HG02642 (cell line): Measurements from ENCODE around the gene SOX1.

Experiments
- ATAC-seq: cut with Tn5 transposase; IDR thresholded peaks from one replicate; pipeline ENCODE4 v1.9.1; 2021; ENCODE audit warnings: mild to moderate bottlenecking; ENCODE audit not compliant: unreplicated experiment, poor library complexity

Gene SOX1

DNA sequence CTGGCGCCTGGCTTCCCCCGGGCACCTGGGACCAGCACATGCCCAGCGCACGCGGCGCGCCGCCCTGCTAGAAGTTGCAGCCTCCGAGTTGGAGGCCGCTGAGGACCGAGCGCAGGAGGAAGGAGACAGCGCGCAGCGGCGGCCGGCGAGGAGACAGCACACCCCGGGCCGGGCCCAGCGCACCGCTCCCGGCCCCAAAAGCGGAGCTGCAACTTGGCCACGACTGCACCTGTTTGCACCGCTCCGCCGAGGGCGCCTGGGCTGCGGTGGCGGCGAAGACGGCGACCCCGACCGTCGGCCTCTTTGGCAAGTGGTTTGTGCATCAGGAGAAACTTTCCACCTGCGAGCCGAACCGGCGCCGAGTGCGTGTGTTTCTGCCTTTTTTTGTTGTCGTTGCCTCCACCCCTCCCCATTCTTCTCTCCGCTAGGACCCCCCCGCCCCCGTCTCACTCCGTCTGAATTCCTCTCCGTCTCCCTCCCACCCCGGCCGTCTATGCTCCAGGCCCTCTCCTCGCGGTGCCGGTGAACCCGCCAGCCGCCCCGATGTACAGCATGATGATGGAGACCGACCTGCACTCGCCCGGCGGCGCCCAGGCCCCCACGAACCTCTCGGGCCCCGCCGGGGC lies at the start of gene SOX1:
Gene SOX1 (plus strand): TSS at position 34 of the 626 bp plus-strand sequence. CDS start 510 bp downstream, at position 544.
- ATAC-seq = no peak

- ATAC-seq = no peak
These were observed 42.4 kb upstream of the SOX1 start for GRCh38 chr13:112024577-112024976.

DNA sequence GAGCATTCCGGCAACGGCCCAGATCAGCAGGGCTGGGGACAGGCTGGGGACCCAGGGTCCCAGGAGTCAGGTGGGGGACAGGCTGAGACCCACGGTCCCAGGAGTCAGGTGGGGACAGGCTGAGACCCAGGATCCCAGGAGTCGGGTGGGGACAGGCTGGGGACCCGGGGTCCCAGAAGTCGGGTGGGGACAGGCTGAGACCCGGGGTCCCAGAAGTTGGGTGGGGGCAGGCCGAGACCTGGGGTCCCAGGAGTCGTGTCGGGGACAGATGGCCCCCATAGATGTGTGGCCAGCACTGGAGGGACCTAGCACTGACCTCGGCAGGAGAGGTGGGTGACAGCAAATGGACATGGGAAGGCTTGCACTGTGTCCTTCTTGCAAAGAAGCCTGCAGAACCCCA lies 39.7 kb upstream of the SOX1 start:
- no peak for ATAC-seq

- no peak for ATAC-seq
These were observed 38.5 kb upstream of the SOX1 start for GRCh38 chr13:112028481-112028880.

GRCh38 chr13:112029143-112029542 lies 37.8 kb upstream of the SOX1 start:
- no peak for ATAC-seq

- ATAC-seq = no peak
These were observed 34.6 kb upstream of the SOX1 start for GRCh38 chr13:112032186-112032993.

GRCh38 chr13:112034231-112034630 lies 32.7 kb upstream of the SOX1 start:
- ATAC-seq = no peak

GRCh38 chr13:112034846-112035245 lies 32.1 kb upstream of the SOX1 start:
- no peak for ATAC-seq

GRCh38 chr13:112042496-112042895 lies 24.5 kb upstream of the SOX1 start:
- ATAC-seq = no peak

DNA sequence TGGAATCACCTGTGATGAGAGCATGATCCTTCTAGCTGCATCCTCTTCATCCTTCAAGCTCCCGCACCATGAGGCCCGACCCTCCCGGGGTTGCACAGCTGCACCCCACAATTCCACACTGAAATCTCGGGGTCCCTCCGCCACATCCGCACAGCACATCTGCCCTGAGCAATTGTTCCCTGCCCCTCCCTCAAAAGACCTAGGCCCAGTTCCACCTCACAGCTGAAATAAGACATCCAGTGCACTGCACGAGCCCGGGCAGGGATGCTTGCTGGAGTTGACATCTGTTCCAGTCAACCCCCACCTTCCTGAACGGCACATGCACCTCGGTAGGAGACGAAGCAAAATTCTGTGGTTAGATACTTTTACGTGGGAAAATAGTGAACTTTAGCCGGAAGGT lies 14.7 kb upstream of the SOX1 start:
- no peak for ATAC-seq

DNA sequence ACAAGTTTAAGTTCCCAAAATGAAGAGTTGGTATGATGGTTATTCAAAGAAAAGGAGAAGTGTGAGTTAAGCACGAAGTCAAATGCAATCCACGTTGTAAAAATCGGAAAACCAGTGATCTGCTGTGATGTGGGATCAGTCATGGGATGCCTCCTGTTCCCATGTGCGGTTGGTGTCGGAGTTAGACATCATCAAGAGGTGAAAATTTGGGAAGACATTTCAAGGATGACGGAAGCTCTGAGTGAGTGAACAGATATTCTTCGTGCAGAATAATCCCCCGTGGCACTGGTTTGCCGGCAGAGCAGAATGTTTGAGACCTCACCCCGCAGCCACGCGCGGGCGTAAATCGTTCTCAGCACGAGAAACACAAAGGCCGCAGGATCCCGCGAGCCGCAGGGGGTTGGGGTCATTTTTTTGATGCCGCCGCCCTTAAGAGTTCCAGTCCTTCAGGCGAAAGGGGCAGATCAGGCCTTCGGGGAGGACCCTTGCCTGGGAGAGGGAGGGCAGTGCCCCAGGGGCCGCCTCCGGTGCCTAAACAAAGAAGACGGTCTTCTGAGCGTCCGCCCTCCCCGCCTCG lies 13.7 kb upstream of the SOX1 start:
- no peak for ATAC-seq

GRCh38 chr13:112053744-112054615 lies 13.0 kb upstream of the SOX1 start:
- no peak for ATAC-seq

DNA sequence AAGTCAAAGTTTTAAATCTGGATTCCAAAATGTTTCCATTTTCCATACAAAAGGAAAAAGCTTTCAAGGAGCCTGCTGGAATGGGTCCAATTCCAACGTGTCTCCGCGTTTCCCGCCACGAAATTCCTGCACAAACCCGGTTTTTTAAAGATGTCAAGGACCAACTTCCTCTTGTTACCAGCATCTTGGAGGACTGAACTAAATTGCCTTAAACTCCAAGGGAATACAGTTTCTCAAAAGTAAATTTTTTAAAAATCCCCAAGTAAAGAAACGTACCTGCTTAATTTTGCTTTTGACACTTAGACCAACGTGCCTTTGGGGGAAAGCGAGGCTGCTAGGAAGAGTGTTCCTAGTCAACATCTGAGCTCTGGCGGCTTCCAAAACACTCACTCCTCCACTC lies 12.3 kb upstream of the SOX1 start:
- no peak for ATAC-seq

- no peak for ATAC-seq
These were observed 11.7 kb upstream of the SOX1 start for GRCh38 chr13:112055036-112055914.

GRCh38 chr13:112055915-112056269 lies 11.1 kb upstream of the SOX1 start:
- no peak for ATAC-seq

DNA sequence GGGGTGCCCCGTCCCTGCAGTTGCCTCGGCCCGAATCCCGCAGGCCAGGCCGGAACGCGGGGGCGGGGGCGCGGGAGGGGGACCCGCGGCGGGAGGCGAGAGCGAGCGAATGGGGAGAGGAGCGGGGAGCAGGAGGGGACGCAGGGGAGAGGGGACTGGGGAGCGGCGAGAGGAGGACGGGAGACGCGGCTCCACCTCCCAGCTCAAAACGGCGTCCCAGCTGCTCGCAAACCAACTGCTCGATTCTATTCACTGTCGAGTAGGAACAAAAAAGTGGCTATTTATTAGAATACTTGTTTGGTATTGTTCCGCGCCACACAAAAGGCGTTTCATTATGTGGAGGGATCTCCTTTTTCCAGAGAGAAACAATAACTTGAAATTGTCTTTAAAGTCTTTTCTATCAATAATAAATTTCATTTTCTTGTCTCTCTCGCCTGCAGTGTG lies 10.6 kb upstream of the SOX1 start:
- no peak for ATAC-seq

DNA sequence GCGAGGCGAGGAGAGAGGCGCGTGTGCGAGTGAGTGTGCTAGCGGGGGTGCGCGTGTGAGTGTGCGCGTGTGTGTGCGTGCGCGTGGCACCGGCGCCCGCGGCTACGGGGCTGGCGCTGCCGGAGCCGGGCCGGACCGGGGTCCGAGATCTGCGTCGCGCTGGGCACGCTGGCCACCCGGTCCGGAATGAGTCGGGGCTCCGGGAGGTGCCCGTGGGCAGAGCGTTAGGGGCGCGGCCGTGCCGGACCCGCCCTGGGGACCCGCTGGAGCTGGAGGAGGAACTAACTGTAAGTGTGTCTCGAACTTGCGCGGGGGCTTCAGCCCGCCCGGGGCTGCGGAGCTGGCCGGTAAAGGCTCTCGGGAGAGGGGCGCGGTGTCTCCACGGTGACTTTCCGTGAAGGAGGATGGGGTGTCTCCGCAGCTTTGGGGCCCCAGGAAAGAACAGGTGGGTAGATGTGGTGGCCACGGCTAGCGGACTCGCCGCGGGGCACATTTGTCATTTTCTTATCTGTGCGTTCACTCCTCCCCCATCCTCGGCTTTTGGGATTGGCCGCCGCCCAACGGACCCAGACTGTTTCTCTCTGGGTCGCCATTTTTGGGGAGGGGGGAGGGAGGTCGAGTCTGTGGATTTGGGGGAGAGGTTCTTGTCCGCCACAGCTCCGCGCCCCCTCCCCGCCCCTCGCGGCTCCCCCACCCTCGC lies 10.1 kb upstream of the SOX1 start:
- no peak for ATAC-seq

DNA sequence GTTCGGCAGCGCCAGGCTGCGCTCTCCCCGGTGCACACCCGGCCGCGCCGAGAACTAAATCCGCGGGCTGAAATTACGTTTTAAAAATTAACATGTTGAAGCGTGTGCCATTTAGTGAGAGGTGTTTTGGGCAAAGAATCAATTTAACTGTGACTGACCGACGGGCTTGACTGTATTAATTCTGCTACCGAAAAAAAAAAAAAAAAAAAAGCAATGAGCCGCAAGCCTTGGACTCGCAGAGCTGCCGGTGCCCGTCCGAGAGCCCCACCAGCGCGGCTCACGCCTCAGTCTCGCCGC lies 9.6 kb upstream of the SOX1 start:
- ATAC-seq = no peak

DNA sequence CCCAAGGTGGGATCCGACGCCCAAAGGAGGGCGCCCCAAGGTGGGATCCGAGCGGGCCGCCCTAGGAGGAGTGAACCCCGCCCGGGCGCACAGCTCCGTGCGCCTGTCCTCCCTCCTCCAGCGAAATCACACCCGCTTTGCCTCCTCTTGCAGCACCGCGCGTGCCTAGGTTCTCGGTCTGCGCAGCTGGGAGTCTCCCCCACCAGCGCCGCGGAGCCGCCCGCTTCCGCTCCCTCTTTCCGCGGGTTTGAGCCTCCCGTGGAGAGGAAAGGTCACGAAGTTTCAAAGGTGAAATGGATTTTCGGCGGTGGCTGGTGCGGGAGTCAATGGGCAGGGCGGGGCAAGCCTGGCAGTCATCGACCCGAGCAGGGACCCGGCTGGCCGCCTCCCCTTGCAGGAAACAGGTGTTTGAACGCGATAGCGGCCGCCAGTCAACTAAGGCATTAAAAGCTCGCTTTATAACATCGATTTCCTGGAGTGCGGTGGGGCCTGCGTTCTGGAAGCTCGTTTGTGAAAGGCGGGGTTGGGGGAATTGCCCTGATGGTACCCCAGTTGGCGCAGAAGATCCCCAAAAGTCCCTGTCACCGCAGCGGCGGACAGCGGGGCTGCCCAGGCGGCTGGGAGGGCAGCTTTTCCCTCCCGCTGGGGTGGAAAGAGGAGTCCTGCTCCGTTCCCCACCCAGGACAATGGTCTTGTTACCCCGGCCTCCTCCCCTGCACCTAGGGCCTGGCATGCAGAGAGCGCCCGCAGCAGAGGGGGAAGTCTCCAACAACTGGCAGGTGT lies 9.0 kb upstream of the SOX1 start:
- no peak for ATAC-seq
